T-helper 9 cell (primary cell): ENCODE data around the gene KCNA10.

Experiments
- DNase-seq: peaks from one replicate; pipeline ENCODE4 v3.0.0-alpha.2; 2020

The KCNA10 gene

DNA sequence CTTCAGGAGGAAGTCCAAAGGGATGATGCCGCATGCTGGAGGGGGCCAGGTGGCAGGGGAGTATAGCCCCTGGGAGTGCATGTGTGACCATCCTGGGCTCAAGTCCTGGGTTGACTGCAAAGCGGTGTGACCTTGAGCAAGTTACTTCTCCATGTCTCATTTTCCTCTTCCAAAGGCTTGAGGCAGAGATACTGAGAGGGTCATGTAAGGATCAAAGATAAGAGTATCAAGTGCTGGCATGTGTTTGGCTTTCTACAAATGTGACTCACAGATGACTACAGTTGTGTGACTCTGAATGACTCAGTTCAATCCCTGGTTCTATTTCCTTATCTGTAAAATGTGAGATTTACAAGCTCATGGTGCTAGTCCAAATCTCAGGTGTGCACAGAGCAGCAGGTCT, 41.9 kb downstream of the KCNA10 start:
- DNase-seq: no peak

DNA sequence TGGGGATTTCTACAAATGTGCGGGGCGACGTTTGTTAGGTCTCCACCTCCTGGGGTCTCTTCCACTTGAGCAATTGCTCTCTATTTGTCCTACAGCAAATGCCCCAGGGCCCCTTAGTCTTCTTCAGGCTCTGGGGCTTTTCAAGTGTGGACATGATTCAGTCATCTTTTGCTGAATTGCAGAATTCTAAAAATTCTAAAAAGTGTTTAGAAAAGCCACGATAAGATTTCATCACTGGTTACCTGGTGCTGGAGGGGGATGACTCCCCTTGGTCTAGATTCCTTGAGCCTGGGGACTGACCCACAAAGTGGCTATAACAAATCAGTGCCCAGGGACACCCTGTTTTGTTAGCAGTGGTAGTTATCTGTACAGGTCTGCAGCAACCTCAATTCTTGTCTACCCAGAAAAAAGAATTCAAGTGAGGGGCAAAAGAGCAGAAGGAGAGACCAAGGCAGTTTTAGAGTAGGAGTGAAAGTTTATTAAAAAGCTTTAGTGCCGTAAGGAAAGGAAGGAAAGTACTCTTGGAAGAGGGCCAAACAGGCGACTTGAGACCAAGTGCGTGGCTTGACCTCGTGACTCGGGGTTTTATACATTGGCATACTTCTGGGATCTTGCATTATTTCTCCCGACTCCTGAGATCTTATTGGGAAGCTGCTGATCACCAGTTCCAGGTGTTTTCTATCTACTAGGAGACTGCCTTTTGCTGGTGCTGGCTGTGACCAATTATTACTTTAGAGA, 42.8 kb downstream of the KCNA10 start:
- DNase-seq: no peak

DNA sequence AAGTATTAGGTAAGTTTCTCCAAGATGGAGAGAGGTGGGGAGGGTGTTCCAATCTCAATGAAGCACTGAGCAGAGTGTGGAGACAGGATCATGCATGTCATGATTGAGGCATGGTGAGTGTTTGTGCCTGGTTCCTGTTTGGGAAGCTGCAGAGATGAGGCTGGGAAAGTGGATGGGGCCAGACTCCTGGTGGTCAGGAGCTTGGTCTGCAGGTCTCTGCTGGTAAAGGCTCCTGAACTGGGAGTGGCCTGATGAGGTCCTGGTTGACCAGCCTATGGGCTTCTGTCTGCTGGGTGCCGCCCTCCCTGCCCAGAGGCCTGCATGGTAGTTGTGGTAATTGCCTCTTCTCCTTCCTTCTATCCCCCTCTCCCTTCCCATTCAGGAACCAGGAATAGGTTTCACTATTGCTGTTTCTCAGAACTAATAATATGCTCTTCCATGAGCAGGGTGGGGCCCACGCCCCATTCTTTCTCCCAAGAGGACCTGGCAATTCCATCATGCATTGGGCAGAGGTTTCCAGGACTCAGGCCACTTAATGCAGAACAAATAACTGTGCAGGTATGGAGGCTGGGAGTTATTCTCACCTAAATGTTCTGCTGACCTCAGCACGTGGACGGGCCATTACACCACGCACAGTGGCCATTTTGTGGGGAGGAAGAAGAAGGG, 43.5 kb downstream of the KCNA10 start:
- no peak for DNase-seq

DNA sequence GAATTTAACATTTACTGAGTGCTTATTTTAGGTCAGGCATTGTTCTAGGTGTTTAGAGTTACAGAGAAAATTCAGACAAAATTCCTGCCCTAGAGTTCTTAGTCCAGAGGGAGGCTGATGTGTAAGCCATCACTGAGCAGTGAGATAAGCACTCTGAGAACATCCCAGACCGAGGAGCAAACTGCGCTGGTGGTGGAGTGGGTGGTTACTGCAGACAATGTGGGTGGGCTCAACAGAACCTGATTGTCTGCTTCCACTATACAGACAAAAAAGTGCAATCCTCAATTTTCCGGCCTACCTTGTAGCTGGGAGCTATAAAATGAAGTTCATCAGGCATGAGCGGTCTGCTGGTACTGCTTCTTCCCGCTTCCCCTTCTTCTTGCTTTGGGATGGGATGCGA, 44.5 kb downstream of the KCNA10 start:
- DNase-seq: no peak

DNA sequence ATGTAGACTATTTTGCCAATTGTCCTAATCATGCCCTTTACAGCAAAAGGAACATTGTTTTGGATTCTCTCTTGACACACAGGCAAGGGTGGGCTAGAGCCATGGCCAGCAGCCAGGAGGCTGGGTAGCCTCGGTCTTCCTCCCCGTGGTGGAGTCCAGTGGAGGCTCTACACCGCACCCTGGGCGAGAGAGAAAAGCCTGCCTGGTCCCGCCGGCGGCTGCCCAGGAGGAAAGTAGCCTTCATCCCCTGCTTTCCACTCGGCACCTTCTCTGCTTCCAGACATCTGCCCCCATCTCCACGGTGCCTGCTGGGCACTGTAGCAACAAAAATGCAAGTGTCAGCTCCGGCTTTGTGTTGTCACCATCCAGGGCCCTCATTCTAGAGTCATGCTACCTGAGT, 46.4 kb downstream of the KCNA10 start:
- DNase-seq: no peak

DNA sequence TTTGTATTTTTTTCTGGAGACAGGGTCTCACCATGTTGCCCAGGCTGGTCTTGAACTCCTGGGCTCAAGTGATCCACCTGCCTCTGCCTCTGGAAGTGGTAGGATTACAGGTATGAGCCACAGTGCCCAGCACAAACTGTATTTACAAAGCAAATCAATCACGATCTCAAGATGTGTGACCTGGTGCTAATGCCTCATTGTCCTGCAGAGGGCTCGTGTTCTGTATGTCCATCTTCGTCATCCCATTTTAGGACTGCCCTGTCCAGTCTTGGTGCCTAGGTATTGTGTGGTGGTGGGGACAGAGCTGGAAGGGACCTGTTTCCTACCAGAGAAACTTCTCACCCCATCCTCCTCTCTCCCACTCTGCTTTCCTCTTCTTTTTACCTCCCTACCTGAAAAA, 47.8 kb downstream of the KCNA10 start:
- DNase-seq: no peak
